GM12872 (cell line): Measurements from ENCODE around the gene HAPLN2.

ENCODE experiments used
- CTCF ChIP-seq: IDR thresholded peaks from 3 replicates; pipeline ENCODE4 v1.5.1; 2011; ENCODE audit warnings: low read depth, mild to moderate bottlenecking, low read length, moderate library complexity; ENCODE audit not compliant: insufficient read depth

HAPLN2 gene

GRCh38 chr1:156659988-156660751, 41.0 kb downstream of the HAPLN2 start:
- peak; percentile 98 for TF ChIP-seq CTCF

GRCh38 chr1:156660752-156661112, 41.5 kb downstream of the HAPLN2 start:
- TF ChIP-seq CTCF, result no peak

- TF ChIP-seq CTCF, result no peak
Measured at GRCh38 chr1:156662005-156662799, 43.0 kb downstream of the HAPLN2 start.

GRCh38 chr1:156662800-156663055, 43.5 kb downstream of the HAPLN2 start:
- no peak for TF ChIP-seq CTCF

- TF ChIP-seq CTCF, result no peak
Measured at GRCh38 chr1:156663178-156663577, 44.0 kb downstream of the HAPLN2 start.

GRCh38 chr1:156664046-156664766, 45.0 kb downstream of the HAPLN2 start:
- no peak for TF ChIP-seq CTCF

GRCh38 chr1:156664767-156665411, 45.7 kb downstream of the HAPLN2 start:
- TF ChIP-seq CTCF, result no peak
